ENCODE results near the gene CTTN. TPM values are rescaled to one million over a fixed set of nuclear protein-coding genes. Genes with fewer than 3 reads are reported as not detected.

Gene CTTN
- total and polyA plus RNA-seq, 2 of the 8 experiments (the other 6 are each of a cell fraction or from before 2014, with no cell fraction given): 84.6 to 216 TPM

DNA sequence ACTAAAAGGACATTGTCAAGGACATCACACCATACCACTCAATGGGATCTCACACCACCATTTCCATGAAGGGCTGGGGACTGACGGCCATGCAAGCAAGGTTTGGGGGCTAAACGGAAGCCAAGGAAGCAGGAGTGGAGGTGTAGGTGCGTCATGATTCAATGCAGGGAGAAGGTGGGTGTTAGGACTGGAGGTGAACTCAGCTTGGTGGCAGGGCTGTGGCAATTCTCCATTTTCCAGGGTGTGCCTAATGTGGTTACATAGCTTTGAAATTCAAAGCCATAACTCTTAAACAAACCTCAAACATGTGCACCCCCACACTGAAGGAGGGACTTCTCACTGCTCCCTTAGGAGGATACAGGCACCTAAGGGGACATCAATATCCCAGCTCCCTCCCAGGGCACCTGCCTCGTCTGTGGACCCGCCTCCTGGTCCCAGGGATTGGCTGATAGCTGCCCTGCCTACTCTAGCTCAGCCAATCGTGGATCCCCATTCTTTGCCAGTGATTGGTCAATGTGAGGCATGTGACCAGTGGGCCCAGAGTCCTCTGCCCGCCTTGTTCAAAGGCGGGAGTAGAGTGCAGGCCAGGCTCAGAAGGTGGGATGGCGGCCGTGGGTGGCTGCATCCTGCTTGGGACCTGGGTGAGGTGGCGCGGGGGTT, 64.6 kb downstream of the CTTN start:
- H2BK20ac ChIP-seq (ENCODE audit: low read length): no peak overlapping the region
- H3K4ac ChIP-seq (replicated peaks; ENCODE audit: insufficient read length, low read depth, low read length): no peak overlapping the region
- no peak overlapping the region for H4K5ac ChIP-seq (ENCODE audit: insufficient read length, low read depth, low read length)
- H3K79me2 ChIP-seq (ENCODE audit: control insufficient read depth in 1 of 2, insufficient read depth in 2 of 2, low read length in 2 of 2): no peaks in the 10 kb centered on the region
- no peak overlapping the region for H3K23ac ChIP-seq (ENCODE audit: insufficient read length)
- H2BK120ac ChIP-seq (replicated peaks; ENCODE audit: low read depth, low read length): no peak overlapping the region
- H2BK12ac ChIP-seq (ENCODE audit: low read depth, low read length): no peak overlapping the region
- H3K4me2 ChIP-seq (ENCODE audit: insufficient read depth in 1 of 2, low read depth in 2 of 2, low read length in 2 of 2): no peak overlapping the region
- H3K36me3 ChIP-seq (ENCODE audit: control insufficient read depth in 2 of 4, insufficient read depth in 4 of 4, low read length in 3 of 4): no peaks in the 10 kb centered on the region
- H3K9ac ChIP-seq (replicated peaks in 1 of 4; ENCODE audit: extremely low read depth in 1 of 4, low read depth in 3 of 4, low read length in 3 of 4): no peak overlapping the region
- no peaks in the 10 kb centered on the region for H4K20me1 ChIP-seq (replicated peaks in 1 of 2; ENCODE audit: control insufficient read depth in 1 of 2, insufficient read depth in 2 of 2, low read length in 2 of 2)
- H2AK5ac ChIP-seq (ENCODE audit: low read depth, low read length): no peak overlapping the region; the same call in 1 of the 2 replicates
- no peak overlapping the region for H3K4me3 ChIP-seq (ENCODE audit: extremely low read depth in 1 of 4, insufficient read depth in 2 of 4, low read depth in 3 of 4, low read length in 4 of 4)
- no peak overlapping the region for H4K8ac ChIP-seq (ENCODE audit: extremely low read depth, insufficient read depth, low read length)
- H3K14ac ChIP-seq (ENCODE audit: insufficient read length): no peak overlapping the region
- H3K27ac ChIP-seq (ENCODE audit: low read depth, low read length): no peak overlapping the region
- H3K56ac ChIP-seq (replicated peaks; ENCODE audit: insufficient read length, low read depth, low read length): no peak overlapping the region
- FAIRE-seq (no peak), DNase-seq (ENCODE audit: low read depth in 1 of 2, low spot score in 2 of 2) (no peak)
- H4K91ac ChIP-seq (replicated peaks; ENCODE audit: insufficient read length, low read length): no peak overlapping the region
- no peak overlapping the region; the same call in 1 of the 2 replicates for H2BK15ac ChIP-seq (ENCODE audit: low read length)
- POLR2A ChIA-PET (ENCODE audit: partially characterized antibody): no interaction called here
- 93% methylated on average over 12 of the region's 12 CpGs; no CpG with 5 or more reads in 1 of the 2 experiments for WGBS, 2 experiments (ENCODE audit: extremely low coverage in 1 of 2, insufficient coverage in 1 of 2, insufficient read length in 1 of 2, insufficient replicate concordance in 2 of 2, low coverage in 1 of 2, low lambda C conversion rate in 2 of 2, missing lambda C conversion rate in 1 of 2)
- H2BK5ac ChIP-seq (ENCODE audit: low read depth, low read length): no peak overlapping the region
- H3K18ac ChIP-seq (ENCODE audit: extremely low read depth, low read length): no peak overlapping the region
- H3K9me3 ChIP-seq (ENCODE audit: insufficient read depth in 2 of 2, low read depth in 1 of 2, low read length in 1 of 2): peaks cover 0 to 3% of the 10 kb centered on the region in 2 experiments; a peak in 1 of 4 replicates
- no peaks in the 10 kb centered on the region; the same call in 1 of the 2 replicates for H3K23me2 ChIP-seq (ENCODE audit: low read depth, low read length)
- no peak overlapping the region for H2AFZ ChIP-seq (ENCODE audit: low read length)
- H3K79me1 ChIP-seq (ENCODE audit: low read depth, low read length): no peaks in the 10 kb centered on the region
- CTCF ChIA-PET (ENCODE audit: partially characterized antibody): interaction anchor here (0.6 to 1.3 kb wide), 4 partner anchors 9 to 845 kb away, joined by 3 to 4 read pairs (median 4); no protein-coding TSS in a partner anchor
- H3K27me3 ChIP-seq (replicated peaks in 1 of 4; ENCODE audit: control insufficient read depth in 3 of 4, extremely low read depth in 1 of 4, insufficient read depth in 3 of 4, low read length in 3 of 4): peaks cover 0 to 2% (median 0%) of the 10 kb centered on the region in 4 experiments; a peak in 1 of 7 replicates
- peaks cover 0 to 4% (median under 1%) of the 10 kb centered on the region in 4 experiments; a peak in 3 of 7 replicates for H3K4me1 ChIP-seq (replicated peaks in 1 of 4; ENCODE audit: control insufficient read depth in 3 of 4, insufficient read depth in 4 of 4, low read length in 3 of 4)
- TF ChIP-seq SAP30 (IDR thresholded peaks at IDR 0.05; ENCODE audit: insufficient read depth, insufficient replicate concordance, low read length): no peak
- TF ChIP-seq JUN (IDR thresholded peaks at IDR 0.05; ENCODE audit: low read depth, low read length): no peak
- TF ChIP-seq HDAC6 (IDR thresholded peaks at IDR 0.05; ENCODE audit: low read depth, low read length): no peak
- TF ChIP-seq, protein P1, sequence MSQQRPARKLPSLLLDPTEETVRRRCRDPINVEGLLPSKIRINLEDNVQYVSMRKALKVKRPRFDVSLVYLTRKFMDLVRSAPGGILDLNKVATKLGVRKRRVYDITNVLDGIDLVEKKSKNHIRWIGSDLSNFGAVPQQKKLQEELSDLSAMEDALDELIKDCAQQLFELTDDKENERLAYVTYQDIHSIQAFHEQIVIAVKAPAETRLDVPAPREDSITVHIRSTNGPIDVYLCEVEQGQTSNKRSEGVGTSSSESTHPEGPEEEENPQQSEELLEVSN (IDR thresholded peaks at IDR 0.05): peak; percentile 91
- no peak for TF ChIP-seq RNF2 (IDR thresholded peaks at IDR 0.05; ENCODE audit: borderline replicate concordance, low read depth, low read length, missing control alignments, poor library complexity, severe bottlenecking)
- TF ChIP-seq, protein P2, sequence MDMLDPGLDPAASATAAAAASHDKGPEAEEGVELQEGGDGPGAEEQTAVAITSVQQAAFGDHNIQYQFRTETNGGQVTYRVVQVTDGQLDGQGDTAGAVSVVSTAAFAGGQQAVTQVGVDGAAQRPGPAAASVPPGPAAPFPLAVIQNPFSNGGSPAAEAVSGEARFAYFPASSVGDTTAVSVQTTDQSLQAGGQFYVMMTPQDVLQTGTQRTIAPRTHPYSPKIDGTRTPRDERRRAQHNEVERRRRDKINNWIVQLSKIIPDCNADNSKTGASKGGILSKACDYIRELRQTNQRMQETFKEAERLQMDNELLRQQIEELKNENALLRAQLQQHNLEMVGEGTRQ (IDR thresholded peaks at IDR 0.05; ENCODE audit: low read length): peak; percentile 60
- no peak for TF ChIP-seq SP2 (IDR thresholded peaks at IDR 0.05; ENCODE audit: low read length)
- TF ChIP-seq, protein P3, sequence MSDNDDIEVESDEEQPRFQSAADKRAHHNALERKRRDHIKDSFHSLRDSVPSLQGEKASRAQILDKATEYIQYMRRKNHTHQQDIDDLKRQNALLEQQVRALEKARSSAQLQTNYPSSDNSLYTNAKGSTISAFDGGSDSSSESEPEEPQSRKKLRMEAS (IDR thresholded peaks at IDR 0.05): peak; percentile 64
- no peak for TF ChIP-seq TBP (IDR thresholded peaks at IDR 0.05; ENCODE audit: low read depth, low read length)

All from H1 (cell line).